Astrocyte of the spinal cord (primary cell): ENCODE results near the gene CHIT1.

Source experiments
- DNase-seq: peaks from one replicate; pipeline ENCODE4 v3.0.0; 2011; ENCODE audit warnings: low read depth, low spot score
- H3K4me3 ChIP-seq: 2 replicates; pipeline ENCODE4 v1.5.1; 2011; ENCODE audit warnings: low read depth, mild to moderate bottlenecking, low read length, moderate library complexity
- CTCF ChIP-seq: IDR thresholded peaks from 2 replicates; pipeline ENCODE4 v1.5.1; 2012; ENCODE audit warnings: low read depth, mild to moderate bottlenecking, low read length, inconsistent platforms
- in situ Hi-C: cut with HindIII; loops from 2 replicates; pipeline ENCODE4 v1.10.0; 2017; ENCODE audit warnings: low sequenced_read_pairs

CHIT1 gene

GRCh38 chr1:203227371-203228083, 1.9 kb downstream of the CHIT1 start:
- in situ Hi-C loops, result no loop called here
- DNase-seq, result no peak
- H3K4me3 ChIP-seq, result no peak overlapping the region
- no peak for TF ChIP-seq CTCF

- in situ Hi-C loops, result no loop called here
- no peak overlapping the region for H3K4me3 ChIP-seq
- DNase-seq, result no peak
- no peak for TF ChIP-seq CTCF
Measured at GRCh38 chr1:203225071-203225470, 4.4 kb downstream of the CHIT1 start.

GRCh38 chr1:203223012-203223775, 6.3 kb downstream of the CHIT1 start:
- H3K4me3 ChIP-seq, result no peak overlapping the region
- DNase-seq, result no peak
- TF ChIP-seq CTCF, result no peak
- in situ Hi-C loops, result no loop called here

- in situ Hi-C loops, result no loop called here
- H3K4me3 ChIP-seq, result no peak overlapping the region
- TF ChIP-seq CTCF, result no peak
- no peak for DNase-seq
Measured at GRCh38 chr1:203219934-203220333, 9.5 kb downstream of the CHIT1 start.

GRCh38 chr1:203219171-203219570, 10.3 kb downstream of the CHIT1 start:
- no peak overlapping the region for H3K4me3 ChIP-seq
- no peak for DNase-seq
- TF ChIP-seq CTCF, result no peak
- in situ Hi-C loops, result no loop called here

GRCh38 chr1:203217668-203218067, 11.8 kb downstream of the CHIT1 start:
- DNase-seq, result no peak
- no peak overlapping the region for H3K4me3 ChIP-seq
- TF ChIP-seq CTCF, result no peak
- in situ Hi-C loops, result no loop called here
